ENCODE measurements around the gene FAM47B.

Gene FAM47B

DNA sequence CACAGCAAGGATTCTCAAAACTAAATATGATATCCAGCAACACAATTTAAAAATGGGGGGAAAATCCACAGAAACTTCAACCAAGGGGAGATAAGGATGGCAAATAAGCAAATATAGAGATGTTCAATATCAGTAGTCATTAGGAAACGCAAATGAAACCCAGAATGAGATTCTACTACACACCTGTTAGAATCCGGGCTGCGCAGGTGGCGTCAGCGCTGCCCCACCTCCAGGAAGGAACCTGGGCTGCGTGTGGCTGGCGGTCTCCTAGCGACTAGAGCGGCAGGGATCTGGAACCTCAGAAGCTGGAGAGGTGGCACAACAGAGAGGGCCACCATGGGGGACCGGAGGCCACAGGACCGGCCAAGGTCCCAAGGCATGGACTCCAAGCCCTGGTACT is at the start of gene FAM47B:
Gene FAM47B (plus strand): TSS at position 301 of the 400 bp plus-strand sequence. CDS start 36 bp downstream, at position 337.
- no peak for DNase-seq (ENCODE audit: low read depth in 2 of 2)

DNA sequence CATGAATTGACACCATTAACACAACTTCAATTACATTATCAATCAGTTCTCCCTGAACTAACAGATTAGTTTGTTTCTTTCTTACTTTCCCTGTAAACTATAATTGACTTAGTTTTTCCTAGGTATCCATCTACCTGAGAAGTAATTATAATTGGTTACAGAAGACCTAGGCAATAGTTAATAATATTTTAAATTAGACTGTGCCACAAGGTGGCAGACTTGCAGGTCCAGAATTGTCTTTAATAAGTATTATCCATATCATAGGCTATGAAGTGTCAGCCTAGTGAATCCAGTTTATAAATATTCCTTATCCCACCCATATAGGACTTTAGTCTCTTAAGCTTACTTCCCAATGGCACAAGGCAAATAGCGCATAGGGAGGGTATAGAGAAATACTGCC is 48.9 kb upstream of the FAM47B start:
- no peak for DNase-seq (ENCODE audit: low read depth in 2 of 2)

DNA sequence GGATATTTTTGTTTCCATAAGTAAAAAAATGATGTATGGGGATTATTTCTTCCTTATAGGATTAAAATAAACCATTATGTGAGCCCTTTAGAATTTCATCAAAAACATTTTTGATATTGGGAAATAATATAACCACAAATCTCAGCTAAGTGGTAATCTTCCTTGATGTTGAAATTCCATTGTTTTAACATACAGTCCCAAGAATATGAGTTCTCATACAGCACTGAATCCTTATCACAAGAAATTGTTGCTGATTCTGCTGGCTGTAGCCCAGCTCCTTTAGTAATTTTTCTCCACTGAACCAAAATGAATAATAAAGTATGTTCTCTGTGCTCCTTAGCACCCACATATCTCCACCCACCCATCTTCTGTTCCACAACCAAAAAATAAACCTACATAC is 41.9 kb upstream of the FAM47B start:
- DNase-seq (ENCODE audit: low read depth in 2 of 2), result no peak

DNA sequence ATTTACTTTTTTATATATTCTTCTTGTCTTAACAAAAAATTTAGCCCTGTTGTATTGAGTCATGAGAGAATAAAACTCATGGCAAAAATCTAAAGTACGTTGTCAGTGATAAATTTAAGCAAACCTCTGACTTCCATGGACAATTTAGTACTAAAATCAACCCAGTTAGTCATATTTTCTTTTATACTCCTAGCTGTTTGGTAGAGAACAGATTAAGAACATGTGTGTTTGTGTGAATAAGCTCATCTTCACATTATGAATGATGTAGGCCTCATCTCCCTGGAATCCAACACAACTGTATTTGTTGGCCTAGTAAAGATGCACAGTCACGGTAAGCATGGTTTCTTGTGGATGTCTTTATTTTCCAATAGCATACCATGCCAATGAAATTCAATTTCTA is 40.8 kb upstream of the FAM47B start:
- DNase-seq (ENCODE audit: low read depth in 2 of 2), result no peak

DNA sequence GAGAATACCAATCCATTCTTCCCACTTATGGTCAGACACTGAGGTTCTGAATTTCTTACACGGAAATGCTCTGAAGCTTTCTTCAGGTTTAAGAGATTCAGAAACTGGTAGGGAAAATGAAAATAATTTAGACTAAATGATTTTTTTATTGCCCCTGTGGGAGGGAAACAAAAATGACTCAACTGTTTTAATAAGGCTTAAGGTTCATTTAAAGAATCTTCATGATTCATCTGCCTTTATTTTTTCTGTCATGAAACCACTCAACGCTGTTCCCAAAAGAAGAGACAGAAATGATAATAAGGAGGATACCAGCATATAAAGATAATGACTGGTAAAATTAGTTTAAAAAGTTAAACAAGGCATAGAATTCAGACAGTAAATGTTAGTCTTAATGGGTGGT is 39.3 kb upstream of the FAM47B start:
- DNase-seq (ENCODE audit: low read depth in 2 of 2), result no peak

DNA sequence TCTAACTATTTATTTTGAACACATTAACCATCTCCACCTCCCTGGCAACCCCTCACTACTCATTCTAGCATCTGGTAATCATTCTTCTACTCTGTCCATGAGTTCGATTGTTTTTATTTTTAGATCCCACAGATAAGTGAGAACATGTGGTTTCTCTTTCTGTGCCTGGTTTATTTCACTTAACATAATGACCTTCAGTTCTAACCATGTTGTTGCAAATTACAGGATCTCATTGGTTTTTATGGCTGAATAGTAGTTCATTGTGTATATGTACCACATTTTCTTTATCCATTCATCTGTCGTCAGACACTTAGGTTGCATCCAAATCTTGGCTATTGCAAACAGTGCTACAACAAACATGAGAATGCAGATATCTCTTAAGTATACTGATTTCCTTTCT is 33.4 kb upstream of the FAM47B start:
- DNase-seq (ENCODE audit: low read depth in 2 of 2), result no peak

DNA sequence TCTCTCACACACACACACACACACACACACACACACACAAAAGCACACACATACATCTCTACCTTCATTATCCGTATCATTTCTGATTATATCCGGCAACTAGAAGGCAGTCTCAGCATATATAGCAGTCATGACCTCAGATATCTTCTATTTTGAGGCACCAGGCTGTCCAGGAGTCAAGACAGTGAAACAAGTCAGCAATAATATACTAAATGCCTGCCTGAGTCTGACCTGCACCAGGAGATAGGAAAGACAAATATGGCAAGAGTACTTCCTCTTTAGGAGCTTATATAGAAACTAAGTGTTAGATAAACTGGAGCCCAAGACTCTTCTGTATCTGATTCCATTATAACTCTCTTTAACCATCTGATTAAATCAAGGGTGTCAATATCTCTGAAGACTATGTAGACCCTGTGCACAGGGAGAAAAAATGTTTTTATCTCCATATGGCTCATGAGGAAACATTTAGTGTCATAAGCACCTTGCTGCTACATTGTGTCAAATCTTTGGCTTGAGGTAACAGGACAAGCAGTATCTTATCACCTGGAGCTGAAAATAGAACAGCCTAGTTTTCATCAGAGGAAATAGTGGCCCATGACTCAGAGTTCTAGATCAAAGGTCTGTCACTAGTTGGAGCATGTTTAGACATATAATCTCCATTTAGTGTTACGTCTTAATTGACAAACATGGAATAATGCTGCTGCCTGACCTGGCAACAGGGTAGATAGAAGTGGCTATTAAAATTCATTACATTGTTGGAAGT is 27.0 kb upstream of the FAM47B start:
- DNase-seq (ENCODE audit: low read depth in 2 of 2), result no peak

DNA sequence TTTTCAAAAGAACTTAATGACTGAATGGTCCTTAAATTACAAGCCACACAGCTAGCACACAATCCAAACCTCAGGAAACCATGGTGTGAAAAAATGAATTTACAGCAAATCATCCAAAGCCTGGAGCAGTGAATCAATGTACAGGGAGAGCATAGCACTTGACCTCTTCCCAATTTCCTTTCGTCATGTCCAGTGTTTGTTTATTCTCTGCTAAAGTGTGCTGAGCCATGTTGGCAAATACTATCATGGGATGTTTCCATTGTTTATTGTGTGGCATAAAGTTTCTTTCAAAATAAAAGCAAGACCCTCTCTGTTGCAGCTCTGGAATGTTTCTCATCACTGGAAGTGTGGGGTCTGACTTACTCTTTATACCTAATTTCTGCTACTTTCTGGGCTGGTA is 25.4 kb upstream of the FAM47B start:
- no peak for DNase-seq (ENCODE audit: low read depth in 2 of 2)

DNA sequence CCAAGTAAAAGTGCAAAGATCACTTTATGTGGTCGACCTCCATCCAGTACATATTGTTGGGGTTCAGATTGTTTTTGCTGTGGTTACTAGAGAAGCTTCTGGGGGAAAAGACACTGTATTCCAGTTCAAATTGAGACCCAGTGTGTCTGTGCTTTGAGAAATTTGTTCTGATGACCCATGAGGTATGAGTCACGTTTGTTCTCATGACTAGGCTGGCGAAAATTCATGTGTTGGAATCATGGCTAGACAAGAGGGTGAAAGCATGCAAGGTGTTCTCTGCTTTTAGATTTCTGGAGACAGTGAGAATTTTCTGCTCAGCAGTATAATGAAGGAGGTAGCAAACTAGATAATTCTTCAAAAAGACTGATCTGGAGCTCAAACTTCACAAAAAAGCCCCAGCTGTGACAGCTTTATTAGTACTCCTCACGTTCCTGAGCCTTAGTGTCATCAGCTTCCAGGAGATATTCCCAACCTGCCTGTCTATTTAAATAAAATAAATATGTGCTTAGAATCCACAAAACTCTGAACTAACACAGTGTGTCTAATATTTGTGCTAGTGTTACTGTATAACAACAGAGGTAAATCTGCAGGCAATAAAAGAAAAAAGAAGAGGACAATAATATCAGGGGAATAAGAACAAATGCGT is 24.4 kb upstream of the FAM47B start:
- DNase-seq (ENCODE audit: low read depth in 2 of 2), result no peak

DNA sequence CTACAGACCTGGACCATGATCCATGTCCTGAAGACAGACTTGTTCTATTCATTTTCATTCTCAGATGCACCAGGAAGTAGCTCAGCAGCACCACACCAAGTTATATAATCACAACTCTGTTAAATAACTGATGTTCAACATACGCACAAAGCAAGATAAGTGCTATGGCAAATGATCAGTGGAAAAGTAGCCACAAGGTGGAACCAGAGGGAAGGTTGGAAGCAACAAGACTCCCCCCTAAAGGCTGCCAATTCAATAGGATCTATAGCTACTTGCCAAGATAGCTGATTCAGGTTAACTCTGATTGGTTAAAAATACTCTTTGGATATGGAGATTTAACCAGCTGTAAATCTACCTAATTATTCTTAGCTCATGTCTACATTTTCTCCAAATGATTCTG is 23.7 kb upstream of the FAM47B start:
- no peak for DNase-seq (ENCODE audit: low read depth in 2 of 2)

DNA sequence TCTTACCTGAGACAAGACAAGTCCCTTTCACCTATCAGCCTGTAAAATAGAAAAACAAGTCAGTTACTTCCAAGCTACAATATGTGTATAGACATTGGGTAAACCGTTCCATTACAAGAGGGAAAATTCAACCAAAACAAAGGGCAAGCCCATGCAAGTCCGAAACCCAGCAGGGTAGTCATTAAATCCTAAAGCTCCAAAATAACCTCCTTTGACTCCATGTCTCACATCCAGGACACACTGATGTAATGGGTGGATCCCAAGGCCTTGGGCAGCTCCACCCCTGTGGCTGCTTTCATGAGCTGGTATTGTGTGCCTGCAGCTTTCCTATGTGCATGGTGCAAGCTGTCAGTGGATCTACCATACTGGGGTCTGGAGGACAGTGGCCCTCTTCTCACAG is 14.7 kb upstream of the FAM47B start:
- DNase-seq (ENCODE audit: low read depth in 2 of 2), result no peak

DNA sequence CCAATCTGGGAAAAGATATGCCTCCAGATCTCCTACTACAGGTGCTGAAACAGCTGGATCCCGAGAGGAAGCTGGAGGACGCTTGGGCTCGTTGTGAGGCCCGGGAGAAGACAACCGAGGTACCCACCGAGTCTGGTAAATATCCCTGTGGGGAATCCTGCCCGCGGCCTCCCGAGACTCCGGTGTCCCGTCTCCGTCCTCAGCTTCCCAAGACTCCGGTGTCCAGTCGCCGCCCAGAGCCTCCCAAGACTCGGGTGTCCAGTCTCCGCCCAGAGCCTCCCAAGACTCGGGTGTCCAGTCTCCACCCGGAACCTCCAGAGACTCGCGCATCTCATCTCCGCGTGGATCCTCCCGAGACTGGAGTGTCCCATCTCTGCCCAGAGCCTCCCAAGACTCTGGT is 639 bp downstream of the FAM47B start:
- DNase-seq (ENCODE audit: low read depth in 2 of 2), result no peak

DNA sequence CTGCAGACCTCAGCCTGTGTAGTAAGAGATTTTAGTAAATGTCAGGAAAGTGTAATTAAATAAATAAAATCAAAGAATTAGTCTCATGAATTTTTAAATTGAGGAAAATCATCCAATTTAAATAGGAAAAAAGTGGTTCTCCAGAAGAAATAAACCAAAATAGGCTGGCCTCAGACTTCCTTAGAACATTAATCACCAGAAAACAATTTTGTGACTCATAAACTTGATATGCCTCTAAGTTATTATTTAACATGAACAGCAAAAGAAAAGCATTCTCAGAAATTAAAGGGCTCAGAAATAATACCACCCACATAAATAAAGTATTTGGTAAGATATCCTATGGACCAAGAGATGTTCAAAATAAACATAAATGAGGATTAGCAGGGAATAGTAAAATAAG is 14.3 kb downstream of the FAM47B start:
- DNase-seq (ENCODE audit: low read depth in 2 of 2), result no peak

DNA sequence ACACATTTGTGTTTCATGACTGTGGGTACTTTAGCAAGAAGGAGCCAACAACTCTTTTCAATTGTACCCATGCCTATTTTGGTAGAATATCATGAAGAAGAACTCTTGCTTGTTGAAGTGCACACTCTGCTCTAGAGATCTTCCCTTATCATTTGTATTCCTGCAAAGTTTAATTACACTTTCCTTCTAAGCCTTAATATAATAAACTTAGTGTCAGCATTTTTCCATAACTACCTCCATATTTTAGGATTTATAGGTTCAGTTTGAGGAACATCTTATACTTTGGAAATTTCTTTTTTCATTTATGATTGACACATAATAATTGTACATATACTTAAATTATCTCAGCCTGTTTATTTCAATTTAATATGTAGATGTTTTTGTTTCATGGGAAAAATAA is 19.1 kb downstream of the FAM47B start:
- DNase-seq (ENCODE audit: low read depth in 2 of 2), result no peak

DNA sequence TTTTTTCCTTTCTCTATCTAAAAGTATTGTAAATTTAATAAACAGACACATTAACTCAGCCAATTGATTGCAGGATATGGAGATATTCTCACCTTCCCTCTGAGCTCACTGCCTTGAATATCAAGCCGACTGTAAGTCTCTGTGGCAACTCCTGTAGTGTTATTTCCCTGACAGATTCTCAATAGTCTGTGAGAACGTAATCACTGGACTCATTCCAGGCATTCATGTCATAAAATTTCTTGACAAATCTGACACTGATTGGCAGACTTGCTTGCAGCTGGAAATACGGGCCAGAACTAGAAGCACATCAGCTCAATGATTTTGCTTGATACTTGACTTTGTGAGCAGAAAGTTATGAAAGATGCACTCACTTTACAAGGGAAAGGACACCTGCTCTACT is 29.6 kb downstream of the FAM47B start:
- no peak for DNase-seq (ENCODE audit: low read depth in 2 of 2)

DNA sequence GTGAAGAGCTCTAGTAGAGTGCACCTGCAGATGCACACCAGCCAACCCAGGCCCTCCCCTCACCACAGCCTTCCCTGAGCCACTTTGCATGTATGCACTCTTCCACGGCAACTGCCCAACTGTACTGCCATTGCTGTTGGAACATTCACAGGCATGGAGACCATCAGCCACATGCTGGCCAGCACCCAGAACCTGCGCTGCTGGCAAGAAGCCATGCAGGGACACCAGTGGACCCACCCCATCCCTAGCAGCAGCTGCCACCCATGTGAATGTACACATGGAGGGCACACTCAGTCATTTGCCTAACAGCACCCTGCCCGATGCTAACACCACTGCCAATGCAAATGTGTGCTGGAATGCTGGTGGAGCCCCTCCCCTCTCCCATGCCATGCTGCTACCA is 35.6 kb downstream of the FAM47B start:
- DNase-seq (ENCODE audit: low read depth in 2 of 2), result no peak

DNA sequence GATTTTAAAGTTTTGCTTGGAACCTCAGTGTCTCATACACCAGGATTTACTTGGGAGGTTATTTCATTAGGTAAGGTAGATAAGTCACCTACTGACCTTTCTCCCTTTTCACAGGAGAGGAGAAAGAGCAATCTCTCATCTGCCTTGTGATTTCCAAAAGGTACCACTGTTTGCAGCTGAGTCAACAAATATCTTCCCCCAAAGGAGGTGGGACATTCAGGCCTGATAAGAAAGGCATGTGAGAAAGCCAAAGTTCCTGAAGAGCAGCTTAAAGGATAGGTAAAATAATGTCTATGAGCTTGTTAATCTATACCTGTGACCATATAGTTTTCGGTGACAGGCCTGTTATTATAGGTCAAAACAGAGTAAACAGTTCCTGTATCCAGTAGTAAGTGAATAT is 45.0 kb downstream of the FAM47B start:
- no peak for DNase-seq (ENCODE audit: low read depth in 2 of 2)

All from stimulated activated CD4-positive, alpha-beta T cell treated with anti-CD3 and anti-CD28 coated beads, Interleukin-15, amount 100 ng/mL, for 48 hours (primary cell).